HK-2 (cell line): ENCODE measurements around the gene HERPUD1.
A peak's percentile ranks its signal among the peaks of the same experiment; 100 is the strongest.
"Not testable (repeated sequence)": the region's sequence is repeated elsewhere in the genome, so short reads cannot be mapped to it uniquely, and the experiment has no call there.

ENCODE experiments used
- DNase-seq: peaks from one replicate; pipeline ENCODE4 v3.0.0-alpha.2; 2018; ENCODE audit not compliant: unreplicated experiment

Gene HERPUD1, protein sequence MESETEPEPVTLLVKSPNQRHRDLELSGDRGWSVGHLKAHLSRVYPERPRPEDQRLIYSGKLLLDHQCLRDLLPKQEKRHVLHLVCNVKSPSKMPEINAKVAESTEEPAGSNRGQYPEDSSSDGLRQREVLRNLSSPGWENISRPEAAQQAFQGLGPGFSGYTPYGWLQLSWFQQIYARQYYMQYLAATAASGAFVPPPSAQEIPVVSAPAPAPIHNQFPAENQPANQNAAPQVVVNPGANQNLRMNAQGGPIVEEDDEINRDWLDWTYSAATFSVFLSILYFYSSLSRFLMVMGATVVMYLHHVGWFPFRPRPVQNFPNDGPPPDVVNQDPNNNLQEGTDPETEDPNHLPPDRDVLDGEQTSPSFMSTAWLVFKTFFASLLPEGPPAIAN

DNA sequence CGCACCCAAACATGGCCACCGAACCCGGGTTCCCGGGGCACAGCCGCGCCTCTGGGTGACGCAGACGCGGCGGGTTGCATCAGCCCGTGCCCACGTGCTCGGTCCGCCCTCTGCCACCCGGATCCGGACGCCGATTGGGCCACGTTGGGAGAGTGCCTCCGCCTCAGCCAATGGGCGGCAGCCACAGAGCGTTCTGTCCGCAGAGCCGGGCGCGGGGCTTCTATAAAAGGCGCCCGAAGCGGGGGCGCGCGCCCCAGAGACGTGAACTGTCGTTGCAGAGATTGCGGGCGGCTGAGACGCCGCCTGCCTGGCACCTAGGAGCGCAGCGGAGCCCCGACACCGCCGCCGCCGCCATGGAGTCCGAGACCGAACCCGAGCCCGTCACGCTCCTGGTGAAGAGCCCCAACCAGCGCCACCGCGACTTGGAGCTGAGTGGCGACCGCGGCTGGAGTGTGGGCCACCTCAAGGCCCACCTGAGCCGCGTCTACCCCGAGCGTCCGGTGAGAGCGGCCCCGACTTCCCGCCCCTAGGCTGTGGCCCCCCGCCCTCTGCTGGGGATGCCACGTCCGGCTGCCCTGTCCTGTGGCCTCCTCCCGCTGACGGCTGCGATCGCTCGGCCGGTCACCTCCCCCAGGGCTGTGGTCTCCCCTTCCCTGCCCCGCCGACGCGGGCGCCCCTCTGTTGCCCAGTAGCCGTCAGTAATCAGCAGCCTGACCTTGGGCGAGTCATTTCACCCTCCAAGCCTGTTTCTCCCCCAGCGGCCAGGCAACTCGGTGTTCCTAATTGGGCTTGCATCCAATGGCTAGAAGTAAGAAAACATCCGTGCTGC, at the start of gene HERPUD1:
Gene HERPUD1 (plus strand): TSS at position 251 of the 829 bp plus-strand sequence. CDS start 103 bp downstream, at position 354.
- peak; percentile 99 for DNase-seq

DNA sequence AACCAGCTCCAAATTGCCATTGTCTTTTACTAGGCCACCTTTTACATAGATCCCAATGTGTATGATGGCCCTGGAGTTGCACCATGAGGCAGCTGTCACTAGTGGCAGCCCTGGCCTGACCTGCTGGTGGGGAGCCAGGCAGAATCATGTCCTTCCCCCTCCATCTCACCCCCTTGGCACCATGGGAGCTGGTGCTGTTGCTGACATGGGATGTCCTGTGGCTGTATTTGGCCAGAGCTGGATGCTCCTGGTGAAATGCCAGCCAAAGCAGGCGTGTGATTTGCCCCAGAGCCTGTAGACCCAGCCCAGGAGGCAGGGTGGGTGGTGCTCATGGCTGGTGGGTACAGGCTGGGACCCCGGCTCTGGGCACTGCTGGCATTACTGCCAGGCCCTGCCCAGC, 48.4 kb upstream of the HERPUD1 start:
- DNase-seq = no peak

DNA sequence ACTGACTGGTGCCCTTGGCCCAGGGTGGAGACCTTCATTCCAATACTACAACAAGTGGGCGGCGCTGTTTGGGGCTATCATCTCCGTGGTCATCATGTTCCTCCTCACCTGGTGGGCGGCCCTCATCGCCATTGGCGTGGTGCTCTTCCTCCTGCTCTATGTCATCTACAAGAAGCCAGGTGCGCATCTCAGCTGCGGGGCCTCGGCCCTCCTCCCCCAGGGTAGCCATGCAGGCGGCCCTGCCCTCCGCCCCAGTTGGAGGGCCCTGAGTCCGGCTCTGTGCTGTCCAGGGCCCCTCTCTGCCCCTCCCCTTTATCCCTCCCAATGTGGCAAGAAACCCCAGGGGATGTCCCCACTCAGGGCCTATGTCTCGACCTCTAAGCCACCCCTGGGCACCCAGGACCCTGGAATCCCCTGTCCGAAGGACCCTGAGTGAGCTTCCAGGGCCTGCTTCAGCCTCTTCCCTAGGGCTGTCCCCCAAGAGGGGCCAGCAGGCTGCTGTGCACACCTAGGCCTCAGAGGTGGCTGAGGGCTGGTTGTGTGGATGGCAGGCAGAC, 47.8 kb upstream of the HERPUD1 start:
- DNase-seq = no peak

DNA sequence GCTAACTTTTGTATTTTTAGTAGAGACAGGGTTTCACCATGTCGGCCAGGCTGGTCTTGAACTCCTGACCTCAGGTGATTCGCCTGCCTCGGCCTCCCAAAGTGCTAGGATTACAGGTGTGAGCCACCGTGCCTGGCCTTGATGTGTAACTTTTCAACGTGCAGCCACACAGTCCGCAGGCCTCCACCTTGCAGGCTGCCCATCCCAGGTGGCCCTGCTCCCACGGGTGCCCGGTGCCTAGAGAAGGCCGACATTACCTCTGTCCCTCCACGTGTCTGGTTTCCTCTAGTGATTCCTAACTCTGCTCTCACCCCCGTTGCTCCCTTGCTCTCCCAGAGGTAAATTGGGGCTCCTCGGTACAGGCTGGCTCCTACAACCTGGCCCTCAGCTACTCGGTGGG, 47.0 kb upstream of the HERPUD1 start:
- DNase-seq = not testable (repeated sequence)

DNA sequence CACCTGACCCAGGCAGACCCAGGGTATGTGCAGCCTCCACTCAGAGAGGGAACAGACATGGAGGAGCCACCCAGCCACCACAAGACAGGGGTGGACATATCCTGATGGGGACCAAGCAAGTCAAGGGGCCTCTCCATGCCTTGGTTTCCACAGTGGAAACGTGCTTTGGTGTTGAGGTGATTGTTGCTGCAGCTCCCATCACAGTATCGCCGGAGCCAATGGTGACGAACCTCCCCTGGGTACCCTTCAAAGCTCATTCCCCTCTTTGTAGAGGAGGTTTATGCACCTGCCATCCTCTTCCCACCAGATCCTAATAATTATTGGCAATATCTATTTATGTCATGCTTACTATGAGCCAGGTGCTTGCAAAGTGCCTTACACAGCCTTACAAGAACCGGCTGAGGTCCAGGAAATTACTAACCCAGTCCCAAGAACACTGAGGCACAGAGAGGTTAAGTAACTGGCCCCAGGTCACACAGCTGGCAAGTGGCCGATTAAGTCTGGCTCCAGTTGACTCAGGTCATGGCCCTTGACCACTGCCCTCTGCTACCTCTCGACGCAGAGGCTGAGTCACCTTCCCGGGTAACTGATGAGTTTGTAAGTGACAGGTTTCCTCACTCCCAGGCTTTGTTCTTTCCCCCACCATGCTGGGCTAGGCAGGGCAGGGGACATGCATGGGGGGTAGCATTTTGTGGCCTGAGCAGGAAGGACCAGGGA, 46.3 kb upstream of the HERPUD1 start:
- no peak for DNase-seq

DNA sequence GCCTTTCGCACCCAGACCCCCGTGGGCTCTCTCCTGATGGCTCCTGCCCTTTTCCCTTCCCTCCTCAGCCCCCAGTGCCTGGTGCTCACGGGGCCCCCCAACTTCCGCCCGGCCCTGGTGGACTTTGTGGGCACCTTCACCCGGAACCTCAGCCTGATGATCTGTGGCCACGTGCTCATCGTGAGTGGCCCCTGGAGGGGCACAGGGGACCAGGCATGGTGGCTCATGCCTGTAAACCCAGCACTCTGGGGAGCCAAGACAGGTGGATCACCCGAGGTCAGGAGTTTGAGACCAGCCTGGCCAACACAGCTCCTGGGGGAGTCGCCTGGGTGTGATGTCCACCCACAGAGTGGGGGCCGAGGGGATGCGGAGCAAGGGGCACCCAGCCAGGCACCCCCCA, 45.6 kb upstream of the HERPUD1 start:
- no peak for DNase-seq

DNA sequence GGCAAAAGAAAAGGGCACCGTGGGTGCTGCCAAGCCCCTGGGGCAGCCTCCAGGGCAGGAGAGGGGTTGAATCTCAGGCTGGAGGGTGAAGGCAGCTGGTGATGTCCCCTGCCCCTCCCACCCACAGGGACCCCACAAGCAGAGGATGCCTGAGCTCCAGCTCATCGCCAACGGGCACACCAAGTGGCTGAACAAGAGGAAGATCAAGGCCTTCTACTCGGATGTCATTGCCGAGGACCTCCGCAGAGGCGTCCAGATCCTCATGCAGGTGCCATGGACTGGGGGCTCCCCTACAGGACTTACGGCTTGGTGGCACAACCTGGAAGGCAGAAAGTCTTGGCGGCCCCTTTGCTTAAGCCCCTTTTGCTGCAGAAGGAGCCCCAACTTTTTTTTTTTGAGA, 45.1 kb upstream of the HERPUD1 start:
- no peak for DNase-seq

DNA sequence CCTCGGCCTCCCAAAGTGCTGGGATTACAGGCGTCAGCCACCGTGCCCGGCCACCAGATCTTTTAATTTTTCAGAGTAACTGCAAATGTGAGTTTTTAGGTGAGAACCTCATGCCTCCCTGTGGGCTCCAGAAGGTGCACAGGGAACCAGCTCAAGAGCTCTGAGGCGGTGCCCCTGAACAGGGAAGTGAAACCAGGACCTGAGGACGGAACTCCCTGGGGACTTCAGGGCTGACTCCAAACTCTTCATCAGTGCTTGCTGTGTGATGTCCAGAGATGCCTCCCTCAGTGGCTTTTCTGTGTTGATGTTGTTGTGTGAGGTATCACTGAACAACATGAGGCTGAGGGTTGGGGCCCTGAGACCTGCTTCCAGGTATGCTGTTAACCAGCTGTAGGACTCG, 43.1 kb upstream of the HERPUD1 start:
- no peak for DNase-seq

DNA sequence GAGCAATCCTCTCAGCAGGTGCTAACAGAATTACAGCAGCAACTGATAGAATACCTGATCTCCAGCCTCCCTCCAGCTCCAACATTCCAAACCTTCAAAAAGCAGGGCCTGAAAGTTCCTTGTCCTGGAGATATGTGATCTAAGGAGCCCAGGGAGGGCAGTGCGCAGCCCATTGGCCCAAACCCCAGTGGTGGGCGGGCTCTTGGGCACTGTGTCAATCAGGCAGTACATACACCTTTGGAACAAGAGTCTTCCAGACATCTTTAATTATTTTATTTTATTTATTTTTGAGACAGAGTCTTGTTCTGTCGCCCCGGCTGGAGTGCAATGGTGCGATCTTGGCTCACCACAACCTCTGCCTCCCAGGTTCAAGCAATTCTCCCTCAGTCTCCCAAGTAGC, 42.7 kb upstream of the HERPUD1 start:
- DNase-seq = no peak

DNA sequence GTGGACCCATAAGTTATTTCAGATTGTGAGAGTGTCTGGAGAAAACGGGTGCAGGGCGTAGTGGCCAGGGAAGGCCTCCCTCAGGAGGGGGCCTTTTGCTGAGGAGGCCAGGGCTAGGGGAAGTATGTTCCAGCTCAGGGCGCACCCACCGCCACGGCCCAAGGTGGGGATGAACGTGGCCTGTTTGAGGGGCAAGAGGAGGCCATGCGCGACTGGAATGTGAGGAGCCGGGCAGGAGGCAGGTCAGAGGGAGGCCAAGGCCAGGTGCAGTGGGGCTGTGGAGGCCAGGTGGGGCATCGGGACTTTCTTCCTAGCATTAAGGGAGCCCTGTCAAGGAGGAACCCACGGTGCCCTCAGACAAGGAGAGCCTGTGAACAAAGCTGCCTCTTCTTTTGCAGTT, 40.3 kb upstream of the HERPUD1 start:
- no peak for DNase-seq

DNA sequence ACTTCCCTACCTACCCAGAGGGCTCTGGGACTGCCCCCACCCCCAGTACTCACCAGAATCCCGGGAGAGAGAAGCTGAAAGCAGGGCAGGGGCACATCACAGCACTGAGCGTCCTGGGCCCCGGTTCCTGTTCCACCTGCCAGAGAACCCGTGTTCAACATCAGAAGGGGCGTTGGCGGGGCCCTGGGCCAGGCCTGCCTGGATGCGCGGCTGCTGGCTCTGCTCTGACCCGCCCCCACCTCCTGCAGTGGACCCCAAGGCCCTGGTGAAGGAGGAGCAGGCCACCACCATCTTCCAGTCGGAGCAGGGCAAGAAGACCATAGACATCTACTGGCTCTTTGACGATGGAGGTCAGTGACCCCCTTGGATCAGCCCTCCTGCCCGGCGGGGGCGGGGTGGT, 39.2 kb upstream of the HERPUD1 start:
- no peak for DNase-seq

DNA sequence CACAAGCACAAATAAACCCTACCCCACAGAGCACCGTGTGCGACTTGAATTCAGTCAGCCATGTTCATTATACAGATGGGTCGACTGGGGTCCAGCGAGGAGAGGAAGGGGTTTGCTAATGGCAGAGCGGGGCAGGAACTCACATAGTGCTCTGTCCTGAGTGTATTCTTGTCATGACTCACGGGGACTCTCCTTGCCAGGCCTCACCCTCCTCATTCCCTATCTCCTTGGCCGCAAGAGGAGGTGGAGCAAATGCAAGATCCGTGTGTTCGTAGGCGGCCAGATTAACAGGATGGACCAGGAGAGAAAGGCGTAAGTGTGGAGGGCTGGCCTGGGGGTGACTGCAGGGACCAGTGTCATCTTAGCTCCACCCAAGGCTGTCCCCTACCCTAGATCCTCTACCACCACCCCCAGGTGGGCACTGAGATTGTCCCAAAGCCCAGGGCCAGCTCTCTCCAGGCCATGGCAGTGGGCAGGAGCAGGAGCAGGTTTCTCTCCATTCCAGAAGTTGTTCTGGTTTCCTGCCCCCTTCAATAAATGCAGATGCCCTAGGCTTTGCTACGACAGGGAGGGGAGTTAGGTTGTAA, 37.5 kb upstream of the HERPUD1 start:
- no peak for DNase-seq

DNA sequence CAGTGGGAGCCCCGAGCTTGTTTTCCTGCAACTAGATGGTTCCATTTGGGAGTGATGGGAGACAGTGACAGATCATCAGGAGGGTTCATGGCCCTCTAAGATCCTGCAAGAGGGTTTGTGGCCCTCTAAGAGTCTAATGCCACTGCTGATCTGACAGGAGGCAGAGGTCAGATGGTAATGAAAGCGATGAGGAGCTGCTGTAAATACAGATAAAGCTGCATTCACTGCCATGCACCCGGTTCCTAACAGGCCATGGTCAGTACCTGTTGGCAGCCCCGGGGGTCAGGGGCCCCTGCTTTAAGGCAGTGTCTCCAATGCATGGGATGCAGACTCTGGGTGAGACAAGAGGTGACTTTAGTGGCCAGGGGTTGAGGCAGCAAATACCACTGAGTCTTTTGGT, 36.1 kb upstream of the HERPUD1 start:
- no peak for DNase-seq

DNA sequence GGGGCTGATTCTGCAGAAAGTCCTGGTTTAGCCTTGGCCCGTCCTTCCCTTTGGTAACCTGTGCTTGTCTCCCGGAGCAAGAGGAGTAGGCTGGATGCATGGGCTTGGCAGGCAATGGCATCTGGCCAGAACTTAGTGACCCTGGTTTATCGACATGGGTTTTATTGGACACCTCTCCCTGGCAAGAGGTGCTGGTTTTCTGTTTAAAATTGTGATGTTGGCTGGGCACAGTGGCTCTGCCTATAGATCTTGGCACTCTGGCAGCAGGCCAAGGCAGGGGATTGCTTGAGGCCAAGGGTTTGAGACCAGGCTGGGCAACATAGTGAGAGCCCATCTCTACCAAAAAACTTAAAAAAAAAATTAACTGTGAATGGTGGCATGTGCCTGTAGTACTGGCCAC, 35.7 kb upstream of the HERPUD1 start:
- no peak for DNase-seq

DNA sequence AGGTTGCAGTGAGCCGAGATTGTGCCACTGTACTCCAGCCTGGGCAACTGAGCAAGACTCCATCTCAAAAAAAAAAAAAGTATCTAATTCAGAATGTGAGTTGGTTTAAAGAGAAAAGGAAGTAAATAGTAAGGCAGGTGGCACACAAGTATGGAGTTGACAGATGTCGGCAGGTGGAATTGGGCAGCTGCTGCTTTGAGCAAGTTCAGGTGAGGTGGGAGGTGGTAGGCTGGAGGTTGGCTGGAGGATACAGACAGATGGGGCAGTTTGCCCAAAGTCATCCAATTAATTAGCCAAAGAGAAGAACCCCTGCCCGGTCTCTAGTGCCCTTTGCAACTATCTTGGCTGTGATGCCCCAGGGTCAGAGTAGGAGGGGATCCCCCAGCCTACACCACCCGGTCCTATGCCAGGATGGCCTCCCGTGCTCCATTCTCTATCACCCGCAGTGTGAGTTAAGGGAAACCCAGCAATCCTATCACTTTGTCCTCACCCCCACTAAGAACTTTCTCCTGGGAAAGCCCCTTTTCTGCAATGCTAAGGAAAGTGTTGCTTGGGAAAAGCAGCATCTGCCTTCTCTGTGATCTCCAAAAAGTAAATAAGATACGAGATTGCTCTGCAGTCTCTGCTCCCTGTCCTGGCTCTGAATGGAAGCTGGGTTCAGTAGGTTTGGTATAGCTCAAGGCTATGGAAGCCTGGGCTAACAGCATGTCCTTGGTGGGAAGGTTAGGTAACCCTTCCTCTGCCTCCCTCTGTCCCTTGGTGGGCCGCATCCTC, 34.7 kb upstream of the HERPUD1 start:
- DNase-seq = no peak

DNA sequence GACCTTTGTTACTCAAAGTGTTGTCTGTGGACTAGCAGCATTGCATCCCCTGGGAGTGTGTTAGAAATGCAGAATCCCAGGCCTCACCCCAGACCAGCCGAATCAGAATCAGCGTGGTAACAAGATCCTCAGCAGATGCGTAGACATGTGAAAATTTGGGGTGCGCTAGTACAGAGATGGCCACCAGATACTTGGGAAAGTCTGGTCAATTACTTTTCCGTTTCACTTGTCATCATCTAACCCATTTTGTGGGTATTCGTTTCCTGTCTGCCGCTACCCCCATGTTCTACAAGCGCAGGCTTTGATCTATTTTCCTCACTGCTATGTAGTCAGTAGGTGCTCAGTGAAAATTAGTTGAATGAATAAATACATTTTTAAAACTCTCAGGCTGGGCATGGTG, 33.1 kb upstream of the HERPUD1 start:
- DNase-seq = no peak

DNA sequence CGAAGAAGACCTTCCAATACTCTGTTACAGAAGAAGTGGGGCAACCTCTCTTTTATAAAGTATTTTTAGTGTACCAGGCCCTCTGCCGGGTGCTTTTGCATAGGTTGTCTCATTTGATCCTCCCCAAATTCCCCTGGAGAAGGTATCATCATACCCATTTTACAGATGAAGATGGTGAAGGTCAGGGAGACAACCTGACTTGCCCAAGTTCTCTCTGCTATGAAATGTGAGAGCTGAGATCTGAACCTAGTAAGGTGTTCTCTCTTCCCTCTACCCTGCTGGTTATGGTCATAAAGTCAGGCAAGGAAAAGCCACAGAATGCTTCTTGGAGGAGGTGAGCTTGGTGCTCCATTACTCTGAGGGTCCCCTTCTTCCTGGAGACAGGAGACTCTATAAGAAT, 28.1 kb upstream of the HERPUD1 start:
- no peak for DNase-seq

DNA sequence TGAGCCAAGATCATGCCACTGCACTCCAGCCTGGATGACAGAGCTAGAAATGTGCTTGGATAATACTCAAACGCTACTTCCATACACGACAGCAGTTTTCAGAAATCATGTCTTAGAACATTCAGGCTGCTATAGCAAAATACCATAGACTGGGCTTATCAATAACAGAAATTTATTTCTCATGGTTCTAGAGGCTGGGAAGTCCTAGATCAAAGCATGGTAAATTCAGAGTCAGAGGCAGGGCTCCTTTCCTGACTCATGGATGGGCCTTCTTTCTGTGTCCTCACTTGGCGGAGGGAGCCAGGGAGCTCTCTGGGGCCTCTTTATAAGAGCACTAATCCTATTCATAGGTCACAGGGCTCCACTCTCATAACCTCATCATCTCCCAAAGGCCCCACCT, 24.5 kb upstream of the HERPUD1 start:
- DNase-seq = no peak

DNA sequence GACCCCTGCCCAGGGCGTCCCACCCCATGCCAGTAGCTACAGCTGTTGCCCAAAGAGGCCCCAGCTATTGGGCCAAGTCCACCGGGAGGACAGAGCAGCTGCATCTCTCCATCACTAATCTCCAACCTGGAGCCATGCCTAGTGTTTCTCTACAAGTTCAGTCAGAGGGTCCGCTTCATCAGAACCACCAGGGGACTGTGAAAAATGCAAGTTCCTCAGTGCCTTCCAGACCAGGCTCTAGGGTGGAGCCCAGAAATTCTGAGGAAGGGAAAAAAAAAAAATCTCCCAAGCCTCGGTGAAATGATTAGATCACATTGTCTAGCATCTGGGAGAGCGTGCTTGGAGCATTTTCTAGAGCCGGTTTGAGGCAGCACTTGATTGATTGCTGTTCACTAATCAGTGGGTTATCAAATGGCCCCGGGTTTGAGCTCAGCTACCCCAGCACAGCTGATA, 22.4 kb upstream of the HERPUD1 start:
- no peak for DNase-seq

DNA sequence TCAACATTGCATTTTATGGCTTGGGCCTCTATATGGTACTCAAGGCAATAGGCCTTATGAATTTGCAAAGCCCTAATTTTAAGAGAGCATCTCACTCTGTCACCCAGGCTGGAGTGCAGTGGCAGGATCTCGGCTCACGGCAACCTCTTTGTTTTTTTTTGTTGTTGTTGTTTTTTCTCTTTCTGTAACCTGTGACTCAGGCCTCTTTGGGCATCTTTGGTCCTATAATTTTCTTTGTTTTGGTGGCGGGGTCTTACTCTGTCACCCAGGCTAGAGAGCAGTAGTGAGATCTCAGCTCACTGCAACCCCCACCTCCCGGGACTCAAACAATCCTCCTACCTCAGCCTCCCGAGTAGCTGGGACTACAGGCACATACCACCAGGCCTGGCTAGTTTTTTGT, 21.8 kb upstream of the HERPUD1 start:
- DNase-seq = no peak
